GM12891 (cell line): ENCODE measurements around the gene SRPX2.

ENCODE experiments used
- POLR2A ChIP-seq: IDR thresholded peaks from 2 replicates; pipeline ENCODE4 v1.6.1; 2011; ENCODE audit warnings: low read depth, low read length, control low read depth
- POLR2AphosphoS5 ChIP-seq: IDR thresholded peaks from 2 replicates; pipeline ENCODE4 v1.6.1; 2011; ENCODE audit warnings: low read depth, low read length, control low read depth
- TAF1 ChIP-seq: IDR thresholded peaks from 2 replicates; pipeline ENCODE4 v1.6.1; 2011; ENCODE audit warnings: low read depth, low read length, control low read depth

- TF ChIP-seq TAF1: no peak
- TF ChIP-seq POLR2AphosphoS5: no peak
- no peak for TF ChIP-seq POLR2A
Observed at GRCh38 chrX:100650841-100651240, 6.8 kb downstream of the SRPX2 start.
